IMR-90 (cell line): Measurements from ENCODE around the gene CTR9. TPM values are rescaled to one million over a fixed set of nuclear protein-coding genes. Genes with fewer than 3 reads are reported as not detected.

Experiments used
- ATAC-seq: fragments of 200-7000 bp; cut with Tn5 transposase; 2 replicates; pipeline ENCODE4 v1.9.1; 2020; ENCODE audit warnings: low read depth, mild to moderate bottlenecking, moderate library complexity
- BruUV-seq: library from RNA; stranded (reverse); fragments of 400-500 nt; replicated peaks from 2 replicates; lab custom pipeline; 2021; lab: Mats Ljungman, UMichigan
- CTCF ChIA-PET: fragments of 300-600 bp; formaldehyde crosslinking; extraction: SDS; loops from one replicate; lab custom pipeline; 2021; ENCODE audit warnings: antibody characterized with exemption; lab: Yijun Ruan, JAX
- POLR2A ChIA-PET: fragments of 300-600 bp; sonication (Branson Sonifier 250); formaldehyde crosslinking; loops from one replicate; lab custom pipeline; 2022; ENCODE audit warnings: antibody characterized with exemption; ENCODE audit not compliant: unreplicated experiment; lab: Charles Lee
- DNase-seq: peaks from one replicate; pipeline ENCODE4 v3.0.0; 2013
- H2AFZ ChIP-seq: replicated peaks from 2 replicates; pipeline ENCODE3; 2013; ENCODE audit warnings: low read length, mild to moderate bottlenecking; ENCODE audit not compliant: poor library complexity
- H2AK5ac ChIP-seq: 2 replicates; pipeline ENCODE4 v1.6.1; 2013; ENCODE audit warnings: low read depth, low read length, inconsistent platforms
- H2AK9ac ChIP-seq: replicated peaks from 2 replicates; pipeline ENCODE3; 2013; ENCODE audit warnings: mild to moderate bottlenecking, low read depth, low read length, moderate library complexity; ENCODE audit not compliant: poor library complexity
- H2BK120ac ChIP-seq: 2 replicates; pipeline ENCODE4 v1.6.1; 2013; ENCODE audit warnings: low read depth, low read length, inconsistent platforms
- H2BK15ac ChIP-seq: 3 replicates; pipeline ENCODE4 v1.6.1; 2013; ENCODE audit warnings: low read depth, low read length, inconsistent platforms
- H2BK20ac ChIP-seq: 2 replicates; pipeline ENCODE4 v1.6.1; 2013; ENCODE audit warnings: low read depth, mild to moderate bottlenecking, inconsistent platforms, low read length, moderate library complexity
- H2BK5ac ChIP-seq: 2 replicates; pipeline ENCODE4 v1.6.1; 2013; ENCODE audit warnings: mild to moderate bottlenecking, low read depth, low read length, inconsistent platforms; ENCODE audit not compliant: poor library complexity, severe bottlenecking
- H3K14ac ChIP-seq: replicated peaks from 2 replicates; pipeline ENCODE4 v1.6.1; 2013; ENCODE audit warnings: low read depth, low read length, inconsistent platforms
- H3K18ac ChIP-seq: 2 replicates; pipeline ENCODE4 v1.6.1; 2013; ENCODE audit warnings: low read depth, low read length, control low read depth
- H3K23ac ChIP-seq: 2 replicates; pipeline ENCODE4 v1.6.1; 2013; ENCODE audit warnings: low read depth, low read length, inconsistent platforms
- H3K27ac ChIP-seq: 2 replicates; pipeline ENCODE4 v1.5.1; 2013; ENCODE audit warnings: mild to moderate bottlenecking, control low read depth, low read length; ENCODE audit not compliant: insufficient read depth
- H3K27me3 ChIP-seq: 2 replicates; pipeline ENCODE4 v1.6.1; 2013; ENCODE audit warnings: low read length; ENCODE audit not compliant: control insufficient read depth, insufficient read depth
- H3K36me3 ChIP-seq: 2 replicates; pipeline ENCODE4 v1.6.1; 2013; ENCODE audit warnings: low read length, mixed read lengths; ENCODE audit not compliant: control insufficient read depth, insufficient read depth
- H3K4ac ChIP-seq: 2 replicates; pipeline ENCODE4 v1.6.1; 2013; ENCODE audit warnings: low read depth, low read length, inconsistent platforms
- H3K4me1 ChIP-seq: 2 replicates; pipeline ENCODE4 v1.6.1; 2013; ENCODE audit warnings: low read length, mixed read lengths; ENCODE audit not compliant: control insufficient read depth, insufficient read depth
- H3K4me2 ChIP-seq: 2 replicates; pipeline ENCODE4 v1.6.1; 2013; ENCODE audit warnings: low read depth, mild to moderate bottlenecking, control low read depth, low read length, moderate library complexity
- H3K4me3 ChIP-seq: 2 replicates; pipeline ENCODE4 v1.5.1; 2013; ENCODE audit warnings: low read depth, mild to moderate bottlenecking, control low read depth, low read length, moderate library complexity; ENCODE audit not compliant: insufficient read depth
- H3K56ac ChIP-seq: 2 replicates; pipeline ENCODE4 v1.6.1; 2013; ENCODE audit warnings: low read length, inconsistent platforms; ENCODE audit not compliant: insufficient read depth; ENCODE audit errors: extremely low read depth
- H3K79me1 ChIP-seq, 2 experiments: 2 replicates each; pipeline ENCODE4 v1.6.1; 2013; ENCODE audit warnings: low read length in 2 of 2, inconsistent platforms in 1 of 2, low read depth in 1 of 2
- H3K9ac ChIP-seq: 2 replicates; pipeline ENCODE4 v1.6.1; 2013; ENCODE audit warnings: low read depth, low read length, control low read depth
- H3K9me1 ChIP-seq: 2 replicates; pipeline ENCODE4 v1.6.1; 2013; ENCODE audit warnings: low read length, inconsistent platforms; ENCODE audit not compliant: insufficient read depth
- H3K9me3 ChIP-seq: 2 replicates; pipeline ENCODE4 v1.6.1; 2013; ENCODE audit warnings: low read length; ENCODE audit not compliant: control insufficient read depth, insufficient read depth
- H4K20me1 ChIP-seq: 2 replicates; pipeline ENCODE4 v1.6.1; 2013; ENCODE audit warnings: low read length, inconsistent platforms; ENCODE audit not compliant: insufficient read depth
- H4K5ac ChIP-seq: 2 replicates; pipeline ENCODE4 v1.6.1; 2013; ENCODE audit warnings: mild to moderate bottlenecking, low read depth, low read length, control low read depth
- H4K8ac ChIP-seq, 2 experiments: 2 replicates each; pipeline ENCODE4 v1.6.1; 2013; ENCODE audit warnings: low read depth in 2 of 2, low read length in 2 of 2, control low read depth in 1 of 2, inconsistent platforms in 1 of 2
- H4K91ac ChIP-seq: 2 replicates; pipeline ENCODE4 v1.6.1; 2013; ENCODE audit warnings: low read depth, low read length, inconsistent platforms; ENCODE audit not compliant: insufficient read depth
- BHLHE40 ChIP-seq: fragments of 150-350 bp; IDR thresholded peaks from 2 replicates; pipeline ENCODE4 v1.6.1; 2016; ENCODE audit warnings: mild to moderate bottlenecking, low read depth, low read length
- MAZ ChIP-seq: IDR thresholded peaks from 2 replicates; pipeline ENCODE4 v1.6.1; 2012; ENCODE audit warnings: low read depth, mild to moderate bottlenecking, low read length, improper control_type of control experiment, moderate library complexity, borderline replicate concordance
- RAD21 ChIP-seq: IDR thresholded peaks from 2 replicates; pipeline ENCODE4 v1.6.1; 2012; ENCODE audit warnings: low read length, improper control_type of control experiment
- RCOR1 ChIP-seq: IDR thresholded peaks from 2 replicates; pipeline ENCODE4 v1.6.1; 2012; ENCODE audit warnings: mild to moderate bottlenecking, low read length, improper control_type of control experiment; ENCODE audit not compliant: insufficient replicate concordance
- WGBS, 2 experiments: methylation state at CpG; one replicate each; pipeline versions ENCODE4 v1.1.5 to v1.1.7; 2013; ENCODE audit warnings: missing lambda C conversion rate in 2 of 2; ENCODE audit not compliant: insufficient read length in 1 of 2; ENCODE audit errors: extremely low coverage in 2 of 2; 5-methylcytosine and 5-hydroxymethylcytosine counted together
- dilution Hi-C: fragments of 300-500 bp; cut with HindIII; formaldehyde crosslinking; loops from one replicate; pipeline ENCODE4 v1.14.3; 2018; ENCODE audit warnings: low sequenced_read_pairs; ENCODE audit not compliant: unreplicated experiment
- in situ Hi-C: fragments of 300-500 bp; cut with MboI; formaldehyde crosslinking; loops from 3 replicates; pipeline ENCODE4 v1.14.3; 2019; ENCODE audit warnings: low sequenced_read_pairs, inconsistent platforms, mixed read lengths
- intact Hi-C: fragments of 100-400 bp; cut with micrococcal nuclease; formaldehyde crosslinking; loops from 2 replicates; pipeline ENCODE4 v1.10.0; 2022
- polyA plus RNA-seq, 3 experiments: library from polyadenylated mRNA; depleted of rRNA; stranded (reverse); fragments of >200 nt; gene quantifications; 2 replicates each; pipeline ENCODE4 v1.2.3, GENCODE V29; 2012; ENCODE audit warnings: low replicate concordance in 1 of 3
- total RNA-seq: library from RNA; depleted of rRNA; stranded (reverse); fragments of >200 nt; gene quantifications from 2 replicates; pipeline ENCODE4 v1.2.3, GENCODE V29; 2012

The CTR9 gene
- total and polyA plus RNA-seq, 2 of the 4 experiments (the other 2 are of a cell fraction), result 16.8 to 37.1 TPM

DNA sequence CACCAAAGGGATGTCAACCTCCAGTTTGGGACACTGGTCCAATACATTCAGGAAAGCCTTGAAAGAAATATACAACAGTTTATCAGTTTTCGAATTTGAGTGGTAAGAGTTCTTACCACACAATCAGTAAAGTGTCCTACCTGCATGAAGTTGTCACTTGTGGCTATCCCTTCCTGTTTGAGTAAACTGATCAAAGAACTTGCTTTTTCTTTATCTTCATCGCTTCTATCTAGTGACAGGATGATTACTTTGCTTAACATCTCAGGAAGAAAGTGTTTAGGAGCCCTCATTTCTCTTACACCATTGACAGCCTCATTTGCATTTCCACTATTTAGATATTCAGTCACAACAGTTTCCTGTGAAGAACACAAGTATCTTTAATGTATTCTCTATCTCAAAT lies 49.2 kb downstream of the CTR9 start:
- H3K79me1 ChIP-seq, result peaks cover 37 to 56% of the 10 kb centered on the region in 2 experiments
- TSS peak; percentile 83 for BruUV-seq
- in situ Hi-C loops, result no loop called here
- no peaks in the 10 kb centered on the region for H3K4me1 ChIP-seq
- no peak overlapping the region for H4K91ac ChIP-seq
- no peak overlapping the region for H2BK120ac ChIP-seq
- H2BK20ac ChIP-seq, result no peak overlapping the region
- no peak overlapping the region for H3K4me2 ChIP-seq
- no peak overlapping the region for H4K8ac ChIP-seq
- dilution Hi-C loops, result no loop called here
- H3K18ac ChIP-seq, result no peak overlapping the region
- no peak for TF ChIP-seq BHLHE40
- no peak for TF ChIP-seq RCOR1
- no peak for TF ChIP-seq MAZ
- TF ChIP-seq RAD21, result no peak
- no peak overlapping the region for H3K4me3 ChIP-seq
- no peak overlapping the region for H2BK5ac ChIP-seq
- no peak overlapping the region for H2AK5ac ChIP-seq
- no peak overlapping the region for H3K14ac ChIP-seq
- H3K4ac ChIP-seq, result no peak overlapping the region
- intact Hi-C loops, result no loop called here
- peak overlapping the region; percentile 40; the same call in 1 of the 2 replicates for H3K23ac ChIP-seq
- no peak overlapping the region for H2AK9ac ChIP-seq
- H4K20me1 ChIP-seq, result peaks cover 82% of the 10 kb centered on the region
- no peaks in the 10 kb centered on the region for H3K9me1 ChIP-seq
- DNase-seq, result no peak
- H3K9me3 ChIP-seq, result no peaks in the 10 kb centered on the region
- H3K56ac ChIP-seq, result no peak overlapping the region
- ChIA-PET CTCF (no interaction called here), POLR2A (no interaction called here)
- H3K36me3 ChIP-seq, result peaks cover 79% of the 10 kb centered on the region
- no peak overlapping the region for H2BK15ac ChIP-seq
- H3K27me3 ChIP-seq, result no peaks in the 10 kb centered on the region
- no peak for ATAC-seq
- no peak overlapping the region for H3K27ac ChIP-seq
- H4K5ac ChIP-seq, result no peak overlapping the region
- H2AFZ ChIP-seq, result no peak overlapping the region
- no CpG with 5 or more reads among the region's 2 CpGs for WGBS, 2 experiments
- H3K9ac ChIP-seq, result no peak overlapping the region
